Retina (tissue), 1 donor: ENCODE data around the gene HYAL4.
"Not testable (repeated sequence)": the region's sequence is repeated elsewhere in the genome, so short reads cannot be mapped to it uniquely, and the experiment has no call there.

Source experiments
- DNase-seq: peaks from one replicate; pipeline ENCODE4 v3.0.0-alpha.2; 2016

The HYAL4 gene, protein sequence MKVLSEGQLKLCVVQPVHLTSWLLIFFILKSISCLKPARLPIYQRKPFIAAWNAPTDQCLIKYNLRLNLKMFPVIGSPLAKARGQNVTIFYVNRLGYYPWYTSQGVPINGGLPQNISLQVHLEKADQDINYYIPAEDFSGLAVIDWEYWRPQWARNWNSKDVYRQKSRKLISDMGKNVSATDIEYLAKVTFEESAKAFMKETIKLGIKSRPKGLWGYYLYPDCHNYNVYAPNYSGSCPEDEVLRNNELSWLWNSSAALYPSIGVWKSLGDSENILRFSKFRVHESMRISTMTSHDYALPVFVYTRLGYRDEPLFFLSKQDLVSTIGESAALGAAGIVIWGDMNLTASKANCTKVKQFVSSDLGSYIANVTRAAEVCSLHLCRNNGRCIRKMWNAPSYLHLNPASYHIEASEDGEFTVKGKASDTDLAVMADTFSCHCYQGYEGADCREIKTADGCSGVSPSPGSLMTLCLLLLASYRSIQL

DNA sequence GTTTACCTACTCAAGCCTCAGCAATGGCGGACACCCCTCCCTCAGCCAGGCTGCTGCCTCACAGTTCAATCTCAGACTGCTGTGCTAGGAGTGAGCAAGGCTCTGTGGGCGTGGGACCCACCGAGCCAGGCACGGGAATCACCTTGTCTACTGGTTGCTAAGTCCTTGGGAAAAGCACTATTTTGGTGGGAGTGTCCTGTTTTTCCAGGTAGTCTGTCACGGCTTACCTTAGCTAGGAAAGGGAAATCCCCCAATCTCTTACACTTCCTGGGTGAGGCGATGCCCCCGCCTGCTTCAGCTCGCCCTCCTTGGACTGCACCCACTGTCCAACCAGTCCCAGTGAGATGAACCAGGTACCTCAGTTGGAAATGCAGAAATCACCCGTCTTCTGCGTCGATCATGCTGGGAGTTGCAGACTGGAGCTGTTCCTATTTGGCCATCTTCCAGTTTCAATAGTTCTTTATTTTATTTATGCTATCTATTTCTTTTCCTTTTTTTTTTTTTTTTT is at the start of gene HYAL4:
TSS of gene HYAL4 (plus strand) at position 458 of the 508 bp plus-strand sequence. CDS start 23,105 bp downstream, outside the sequence.
- no peak for DNase-seq

DNA sequence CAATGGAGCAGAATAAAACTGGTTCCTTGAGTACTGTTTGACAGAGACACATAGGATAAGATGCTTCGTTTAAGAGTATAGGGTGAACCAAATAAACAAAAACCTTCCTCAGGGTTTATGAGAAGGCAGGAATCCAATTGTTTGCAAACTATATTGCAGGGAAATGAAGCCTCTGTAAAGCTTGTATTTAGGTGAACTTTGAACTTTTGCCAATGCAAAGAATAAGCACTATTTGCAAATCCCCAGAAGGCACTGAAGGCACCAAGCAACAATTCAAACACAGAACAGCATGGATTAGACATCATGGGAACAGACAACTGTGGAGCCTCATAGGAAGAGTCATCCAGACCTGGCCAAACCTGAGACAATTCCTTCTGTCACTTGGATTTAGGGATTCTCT is 49.1 kb upstream of the HYAL4 start:
- no peak for DNase-seq

DNA sequence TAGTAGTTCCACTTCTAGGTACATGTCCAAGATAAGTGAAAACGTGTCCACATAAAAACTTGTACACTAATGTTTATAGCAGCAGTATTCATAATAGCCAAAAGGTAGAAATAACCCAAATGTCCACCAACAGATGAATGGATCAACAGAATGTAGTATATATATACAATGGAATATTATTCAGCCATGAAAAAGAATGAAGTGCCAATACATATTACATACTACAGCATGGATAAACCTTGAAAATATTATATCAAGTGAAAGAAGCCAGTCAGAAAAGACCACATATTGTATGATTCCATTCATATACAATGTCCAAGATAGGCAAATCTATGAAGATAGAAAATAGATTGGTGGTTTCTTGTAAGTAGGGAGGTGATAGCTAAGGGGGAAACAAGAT is 48.4 kb upstream of the HYAL4 start:
- DNase-seq: no peak

DNA sequence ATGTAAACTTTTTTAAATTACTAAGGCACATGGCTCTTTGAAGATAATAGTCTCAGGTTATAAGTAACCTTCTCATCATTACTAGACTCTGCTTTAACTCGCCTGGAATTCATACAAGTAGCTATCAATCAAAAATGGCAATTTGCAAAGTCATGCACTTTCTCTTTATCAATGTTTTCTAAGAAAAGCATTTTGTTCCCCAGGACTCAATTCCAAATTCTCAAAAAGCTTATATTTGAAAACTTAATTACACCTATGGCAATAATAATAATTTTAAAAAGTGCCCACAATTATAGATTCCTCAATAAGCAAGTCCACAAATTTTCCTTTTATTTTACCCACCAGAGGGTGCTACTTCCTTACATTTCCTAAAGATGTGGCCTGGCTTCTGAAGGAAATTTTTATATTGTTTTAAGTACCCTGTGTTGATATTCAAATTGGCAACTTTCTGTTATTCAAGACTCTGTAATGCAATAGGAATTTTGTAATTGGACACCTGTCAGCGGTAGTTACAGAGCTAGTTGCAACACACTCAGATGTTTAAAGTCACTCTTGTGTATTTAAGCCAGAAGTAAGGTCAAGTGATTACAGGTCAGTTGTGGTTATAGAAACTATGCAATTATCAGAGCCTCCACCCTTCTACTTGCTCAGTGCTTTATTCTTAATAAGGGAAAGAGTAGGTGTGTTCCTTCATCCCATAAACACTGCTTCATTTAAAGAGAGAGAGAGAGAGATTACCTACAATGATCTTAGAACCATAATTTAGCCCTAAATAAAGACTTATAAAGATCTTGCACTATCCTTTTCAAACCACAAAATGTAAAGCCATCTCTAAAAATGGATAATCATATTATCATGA is 47.1 kb upstream of the HYAL4 start:
- DNase-seq: no peak

DNA sequence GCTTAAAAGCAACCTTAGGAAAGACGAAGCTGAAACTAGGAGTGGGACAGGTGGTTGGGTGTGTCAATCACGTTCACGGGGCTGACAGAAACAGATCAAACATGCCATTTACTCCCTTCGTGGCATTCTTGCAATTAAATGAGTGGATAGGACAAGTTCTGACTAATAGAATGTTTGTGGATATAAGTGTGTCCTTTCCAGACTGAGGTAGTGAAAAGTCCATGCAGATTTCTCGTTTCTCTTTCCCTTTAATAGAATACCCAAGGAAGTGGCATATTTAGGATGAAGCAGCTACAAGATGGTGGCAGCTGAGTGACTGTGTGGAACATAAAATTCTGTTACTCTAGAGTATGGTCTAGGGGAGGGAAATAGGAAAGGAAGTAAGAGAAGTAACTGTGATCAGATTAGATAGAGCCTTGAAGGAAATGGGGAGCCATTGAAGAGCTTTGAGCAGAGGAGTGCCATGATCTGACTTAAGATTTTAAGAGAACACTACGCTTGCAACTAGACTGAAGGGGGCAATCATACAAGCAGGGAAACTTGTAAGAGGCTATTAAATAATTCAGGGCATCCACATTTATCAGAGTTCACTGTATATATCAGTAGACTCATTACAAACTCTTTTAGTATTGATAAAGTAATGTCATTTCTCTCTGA is 46.3 kb upstream of the HYAL4 start:
- no peak for DNase-seq

DNA sequence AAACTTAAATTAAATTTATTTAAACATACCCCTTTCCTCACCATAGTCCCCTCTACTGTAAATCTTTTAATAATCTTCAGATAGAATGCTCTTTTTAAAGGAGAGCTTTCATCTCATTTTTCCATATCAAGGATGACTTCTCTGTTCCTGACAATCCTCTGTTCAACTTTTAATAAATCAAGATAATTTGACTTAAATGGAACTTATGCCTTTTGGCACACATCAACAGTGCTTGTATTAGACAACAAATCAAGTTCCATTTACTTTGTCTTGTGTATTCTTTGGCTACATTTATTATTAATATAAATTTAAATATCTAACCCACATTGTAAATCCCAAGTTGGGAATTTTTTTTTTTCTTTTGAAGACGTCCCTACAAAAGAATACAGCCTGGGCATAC is 42.7 kb upstream of the HYAL4 start:
- no peak for DNase-seq

DNA sequence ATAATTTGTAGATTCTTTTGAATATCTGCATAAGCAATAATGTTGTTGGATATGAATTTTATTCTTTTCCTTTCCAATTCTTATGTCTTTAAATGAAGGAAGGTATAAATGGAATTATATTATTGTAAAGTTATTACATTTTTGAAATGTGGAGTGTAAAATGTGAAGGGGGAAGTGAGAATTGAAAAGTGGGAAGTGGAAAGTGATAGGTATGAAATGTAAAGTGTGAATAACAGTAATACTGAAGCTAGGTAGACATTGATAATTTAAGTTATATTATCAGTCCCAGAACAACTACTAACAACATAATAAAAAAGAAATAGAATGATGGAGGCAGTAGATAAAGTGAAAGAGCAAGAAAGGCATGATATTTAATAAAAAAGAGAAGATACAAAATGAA is 39.7 kb upstream of the HYAL4 start:
- DNase-seq: no peak

DNA sequence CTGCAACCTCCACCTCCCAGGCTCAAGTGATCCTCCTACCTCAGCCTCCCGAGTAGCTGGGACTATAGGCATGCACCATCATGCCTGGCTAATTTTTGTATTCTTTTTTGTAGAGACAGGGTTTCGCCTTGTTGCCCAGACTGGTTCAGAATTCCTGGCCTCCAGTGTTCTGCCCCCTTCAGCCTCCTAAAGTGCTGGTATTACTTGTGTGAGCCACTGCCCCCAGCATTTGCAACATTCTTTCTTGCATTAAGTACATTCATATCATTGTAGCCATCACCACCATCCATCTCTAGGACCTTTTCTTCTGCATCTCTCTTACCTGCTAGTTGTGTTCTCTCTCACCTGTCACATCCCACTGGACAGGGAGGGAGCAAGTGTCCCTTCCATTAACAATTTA is 35.5 kb upstream of the HYAL4 start:
- DNase-seq: no peak

DNA sequence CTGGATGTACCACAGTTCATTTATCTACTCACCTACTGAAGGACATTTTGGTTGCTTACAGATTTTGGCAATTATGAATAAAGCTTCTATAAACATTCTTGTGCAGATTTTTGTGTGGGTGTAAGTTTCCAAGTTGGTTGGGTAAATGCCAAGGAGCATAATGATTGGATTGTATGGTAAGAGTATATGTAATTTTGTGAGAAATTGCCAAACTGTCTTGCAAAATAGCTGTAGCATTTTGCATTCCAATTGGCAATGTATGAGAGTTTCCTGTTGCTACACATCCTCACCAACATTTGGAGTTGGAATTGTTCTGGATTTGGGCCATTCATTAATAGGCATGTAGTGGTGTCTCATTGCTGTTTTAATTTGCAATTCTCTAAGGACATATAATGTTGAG is 33.9 kb upstream of the HYAL4 start:
- DNase-seq: no peak

DNA sequence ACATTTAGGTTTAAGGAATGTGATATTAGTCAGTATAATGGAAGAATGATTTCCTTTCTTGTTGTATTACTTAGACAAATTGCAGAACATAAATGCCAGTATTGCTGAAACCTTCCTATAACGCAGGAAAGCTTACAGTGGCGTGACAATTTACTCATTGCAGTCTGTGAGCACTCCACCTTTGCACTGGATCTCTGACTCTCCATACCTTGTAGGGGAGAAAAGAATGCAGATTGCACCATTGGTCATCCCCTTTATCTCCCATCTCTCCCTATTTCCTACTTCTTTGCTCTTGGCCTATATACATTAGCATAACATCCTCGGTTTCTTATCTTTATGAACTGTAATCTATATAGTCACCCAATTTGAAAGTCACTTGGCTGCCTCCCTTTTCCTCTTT is 28.1 kb upstream of the HYAL4 start:
- DNase-seq: no peak

DNA sequence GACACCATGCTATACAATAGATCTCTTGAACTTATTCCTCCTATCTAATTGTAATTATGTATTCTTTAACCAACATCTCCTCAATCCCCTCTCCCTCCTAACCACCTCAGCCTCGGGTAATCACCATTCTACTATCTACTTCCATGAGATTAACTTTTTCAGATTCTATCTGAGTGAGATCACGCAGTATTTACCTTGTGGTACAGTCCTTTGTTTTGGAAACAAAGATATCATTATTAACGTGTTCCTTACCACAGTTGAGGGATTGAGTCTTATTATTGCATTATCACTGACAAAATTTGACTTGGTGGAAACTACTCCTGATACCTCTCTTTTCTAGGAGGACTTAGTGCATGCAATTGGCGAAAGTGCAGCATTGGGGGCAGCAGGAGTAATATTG is 26.0 kb upstream of the HYAL4 start:
- no peak for DNase-seq

DNA sequence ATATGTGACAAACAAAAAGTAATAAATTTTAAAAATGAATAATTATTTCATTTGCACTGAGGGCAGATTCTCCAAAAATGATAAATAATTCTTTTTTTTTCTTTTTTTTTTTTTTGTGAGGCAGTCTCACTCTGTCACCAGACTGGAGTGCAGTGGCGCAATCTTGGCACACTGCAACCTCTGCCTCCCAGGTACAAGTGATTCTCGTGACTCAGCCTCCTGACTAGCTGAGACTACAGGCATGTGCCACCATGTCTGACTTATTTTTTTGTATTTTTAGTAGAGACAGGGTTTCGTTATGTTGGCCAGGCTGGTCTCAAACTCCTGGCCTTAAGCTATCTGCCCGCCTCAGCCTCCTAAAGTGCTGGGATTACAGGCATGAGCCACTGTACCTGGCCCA is 25.2 kb upstream of the HYAL4 start:
- not testable (repeated sequence) for DNase-seq

DNA sequence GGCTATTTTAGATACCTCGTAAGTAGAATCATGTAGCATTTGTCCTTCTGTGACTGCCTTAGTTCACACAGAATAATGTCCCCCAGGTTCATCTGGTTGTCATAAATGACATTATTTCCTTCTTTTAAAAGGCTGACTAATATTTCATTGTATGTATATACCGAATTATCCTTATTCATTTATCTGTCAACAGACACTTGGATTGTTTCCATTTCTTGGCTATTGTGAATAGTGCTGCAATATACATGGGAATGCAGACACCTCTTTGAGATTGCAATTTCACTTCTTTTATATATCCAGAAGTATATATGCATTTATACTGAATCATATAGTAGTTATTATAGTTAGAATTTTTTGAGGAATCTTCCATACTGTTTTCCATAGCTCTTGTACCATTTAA is 24.1 kb upstream of the HYAL4 start:
- no peak for DNase-seq

DNA sequence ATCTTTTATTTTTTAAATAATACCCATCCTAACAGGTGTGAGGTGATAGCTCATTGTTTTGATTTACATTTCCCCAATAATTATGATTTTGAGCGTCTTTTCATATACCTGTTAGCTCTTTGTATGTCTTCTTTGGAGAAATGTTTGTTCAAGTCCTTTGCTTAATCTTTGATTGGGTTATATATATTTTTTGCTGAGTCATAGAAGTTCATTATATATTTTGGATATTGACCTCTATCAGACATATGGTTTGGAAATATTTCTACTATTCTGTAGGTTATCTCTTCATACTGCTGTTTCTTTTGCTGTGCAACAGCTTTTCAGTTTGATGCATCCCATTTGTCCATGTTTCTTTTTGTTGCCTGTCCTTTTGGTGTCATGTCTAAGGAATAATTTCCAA is 23.6 kb upstream of the HYAL4 start:
- no peak for DNase-seq

DNA sequence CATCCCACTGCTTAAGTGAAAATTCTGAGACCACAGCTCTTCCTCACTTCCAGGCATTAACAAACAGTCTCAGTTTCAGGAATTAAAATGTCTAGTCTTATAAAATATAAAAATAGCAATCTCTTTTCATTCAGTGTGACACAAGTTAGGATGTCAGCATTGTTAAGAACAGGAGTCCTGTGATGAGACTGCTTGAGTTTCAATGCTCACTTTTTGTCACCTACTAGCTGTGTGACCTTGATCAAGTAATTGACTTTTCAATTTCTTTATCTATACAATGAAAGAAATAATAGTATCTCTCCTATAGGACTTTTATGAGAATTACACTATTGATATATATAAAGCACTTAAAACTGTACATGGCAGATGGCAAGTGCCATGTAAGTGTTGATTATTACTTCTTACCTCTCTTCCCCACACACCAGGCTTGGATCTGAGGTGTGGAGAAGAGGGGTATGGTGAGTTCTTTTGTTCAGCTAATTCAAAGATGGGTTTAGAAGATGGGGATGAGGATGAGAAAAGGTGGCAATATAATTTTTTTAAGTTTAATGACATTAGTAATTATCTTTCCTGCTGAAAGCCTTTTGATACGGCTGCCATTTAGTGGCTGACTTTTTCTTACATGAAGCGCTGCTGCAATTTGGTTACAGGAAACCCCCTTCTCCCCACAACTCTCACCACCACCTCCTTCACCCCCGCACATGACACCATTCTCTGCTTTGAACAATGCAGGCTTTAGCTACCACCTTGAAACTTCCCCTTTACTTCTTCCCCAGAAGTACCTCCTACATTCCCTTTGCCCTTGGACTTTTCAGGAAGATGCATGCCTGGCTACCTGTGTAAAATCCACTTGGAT is 20.8 kb upstream of the HYAL4 start:
- no peak for DNase-seq

DNA sequence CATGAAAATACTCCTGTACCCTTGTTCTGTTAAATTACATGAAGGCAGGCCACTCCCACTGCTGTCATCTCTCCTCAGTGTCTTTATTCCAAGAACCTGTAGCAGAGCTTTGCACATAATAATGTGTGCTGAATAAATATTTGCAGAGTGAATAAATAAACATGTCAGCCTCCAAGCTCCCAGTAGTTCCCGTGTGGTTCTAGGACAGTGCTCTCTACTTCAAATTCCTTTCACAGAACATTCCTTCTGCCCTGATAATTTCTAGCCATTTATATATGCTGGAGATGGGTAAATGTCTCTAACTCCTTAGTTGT is 20.3 kb upstream of the HYAL4 start:
- DNase-seq: no peak

DNA sequence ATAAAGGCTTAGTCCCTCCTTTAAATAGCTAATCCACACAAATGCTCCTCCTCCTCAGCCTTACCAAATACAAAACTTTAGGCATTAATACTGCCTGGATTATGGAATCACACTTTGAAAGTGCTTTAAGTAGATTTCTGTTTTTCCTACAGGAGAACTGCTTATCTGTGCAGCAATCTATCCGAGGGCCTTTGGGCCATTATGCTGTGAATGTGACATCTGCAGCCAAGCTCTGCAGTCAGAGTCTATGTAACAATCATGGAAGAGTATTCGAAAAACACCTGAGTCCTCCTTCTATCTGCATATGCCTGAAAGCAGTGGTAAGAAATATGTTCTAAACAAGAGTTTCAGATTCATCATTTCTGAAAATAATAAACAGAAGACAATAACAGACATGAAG is 16.2 kb upstream of the HYAL4 start:
- DNase-seq: no peak

DNA sequence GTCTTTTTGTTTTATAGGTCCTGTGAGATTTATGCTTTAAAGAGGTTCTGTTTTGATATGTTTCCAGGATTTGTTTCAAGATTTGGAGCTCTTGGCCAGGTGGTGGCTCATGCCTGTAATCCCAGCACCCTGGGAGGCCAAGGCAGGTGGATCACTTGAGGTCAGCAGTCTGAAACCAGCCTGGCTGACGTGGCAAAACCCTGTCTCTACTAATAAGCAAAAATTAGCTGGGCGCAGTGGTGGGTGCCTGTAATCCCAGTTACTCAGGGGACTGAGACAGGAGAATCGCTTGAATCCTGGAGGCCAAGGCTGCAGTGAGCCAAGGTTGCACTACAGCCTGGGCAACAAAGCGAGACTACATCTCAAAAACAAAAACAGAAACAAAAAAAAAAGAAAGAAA is 8.3 kb upstream of the HYAL4 start:
- no peak for DNase-seq

DNA sequence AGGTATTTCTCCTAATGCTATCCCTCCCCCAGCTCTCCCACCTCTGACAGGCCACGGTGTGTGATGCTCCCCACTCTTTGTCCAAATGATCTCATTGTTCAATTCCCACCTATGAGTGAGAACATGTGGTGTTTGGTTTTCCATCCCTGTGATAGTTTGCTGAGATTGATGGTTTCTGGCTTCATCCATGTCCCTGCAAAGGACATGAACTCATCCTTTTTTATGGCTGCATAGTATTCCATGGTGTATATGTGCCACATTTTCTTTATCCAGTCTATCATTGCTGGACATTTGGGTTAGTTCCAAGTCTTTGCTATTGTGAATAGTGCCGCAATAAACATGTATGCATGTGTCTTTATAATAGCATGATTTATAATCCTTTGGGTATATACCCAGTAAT is 5.9 kb upstream of the HYAL4 start:
- DNase-seq: not testable (repeated sequence)

DNA sequence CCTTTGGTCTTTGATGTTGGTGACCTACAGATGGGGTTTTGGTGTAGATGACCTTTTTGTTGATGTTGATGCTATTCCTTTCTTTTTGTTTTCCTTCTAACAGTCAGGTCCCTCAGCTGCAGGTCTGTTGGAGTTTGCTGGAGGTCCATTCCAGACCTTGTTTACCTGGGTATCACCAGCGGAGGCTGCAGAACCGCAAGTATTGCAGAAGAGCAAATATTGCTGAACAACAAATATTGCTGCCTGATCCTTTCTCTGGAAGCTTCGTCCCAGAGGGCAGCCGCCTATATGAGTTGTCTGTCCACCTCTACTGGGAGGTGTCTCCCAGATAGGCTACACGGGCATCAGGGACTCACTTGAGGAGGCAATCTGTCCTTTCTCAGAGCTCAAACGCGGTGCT is 827 bp upstream of the HYAL4 start:
- DNase-seq: not testable (repeated sequence)

DNA sequence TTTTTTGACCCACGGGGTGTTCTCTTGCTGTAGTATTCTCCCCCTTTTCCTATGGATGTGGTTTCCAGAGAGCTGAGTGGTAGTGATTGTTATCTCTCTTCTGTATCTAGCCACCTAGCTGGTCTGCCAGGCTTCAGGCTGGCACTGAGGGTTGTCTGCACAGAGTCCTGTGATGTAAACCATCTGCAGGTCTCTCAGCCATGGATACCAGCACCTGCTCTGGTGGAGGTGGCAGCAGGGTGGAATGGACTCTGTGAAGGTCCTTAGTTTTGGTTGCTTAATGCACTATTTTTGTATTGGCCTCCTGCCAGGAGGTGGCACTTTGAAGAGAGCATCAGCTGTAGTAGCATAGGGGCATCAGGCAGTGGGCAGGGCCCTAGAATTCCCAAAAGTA is 851 bp downstream of the HYAL4 start:
- no peak for DNase-seq

DNA sequence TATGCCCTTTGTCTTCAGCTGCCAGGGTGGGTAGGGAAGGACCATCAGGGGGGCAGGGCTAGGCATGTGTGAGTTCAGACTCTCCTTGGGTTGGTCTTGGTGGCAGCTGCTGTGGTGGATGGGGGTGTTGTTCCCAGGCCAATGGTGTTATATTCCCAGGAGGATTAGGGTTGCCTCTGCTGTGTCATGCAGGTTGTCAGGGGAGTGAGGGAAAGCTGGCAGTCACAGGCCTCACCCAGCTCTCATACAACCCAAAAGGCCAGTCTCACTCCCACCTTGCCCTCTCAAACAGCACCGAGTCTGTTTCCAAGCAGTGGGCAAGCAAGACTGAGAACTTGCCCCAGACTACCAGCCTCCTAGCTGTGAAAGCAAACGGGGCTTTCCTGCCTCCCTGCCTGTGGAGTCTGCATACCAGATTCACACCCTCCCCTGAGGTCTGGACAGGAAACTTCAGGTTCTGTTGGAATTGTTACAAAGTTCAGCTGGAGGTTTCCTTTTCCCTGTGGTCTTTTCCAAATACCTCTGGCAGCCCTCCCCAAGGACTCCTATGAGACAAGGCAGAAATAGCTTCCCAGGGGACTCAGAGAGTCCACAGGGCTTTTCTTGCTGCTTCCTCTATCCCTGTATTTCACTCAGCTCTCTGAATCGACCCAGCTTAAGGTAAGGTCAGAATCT is 1.4 kb downstream of the HYAL4 start:
- DNase-seq: no peak
